IMR-90 (cell line): ENCODE results near the gene STIM1. TPM values are rescaled to one million over a fixed set of nuclear protein-coding genes. Genes with fewer than 3 reads are reported as not detected.

Experiments
- ATAC-seq: fragments of 200-7000 bp; cut with Tn5 transposase; 2 replicates; pipeline ENCODE4 v1.9.1; 2020; ENCODE audit warnings: low read depth, mild to moderate bottlenecking, moderate library complexity
- BruUV-seq: library from RNA; stranded (reverse); fragments of 400-500 nt; replicated peaks from 2 replicates; lab custom pipeline; 2021; lab: Mats Ljungman, UMichigan
- CTCF ChIA-PET: fragments of 300-600 bp; formaldehyde crosslinking; extraction: SDS; loops from one replicate; lab custom pipeline; 2021; ENCODE audit warnings: antibody characterized with exemption; lab: Yijun Ruan, JAX
- POLR2A ChIA-PET: fragments of 300-600 bp; sonication (Branson Sonifier 250); formaldehyde crosslinking; loops from one replicate; lab custom pipeline; 2022; ENCODE audit warnings: antibody characterized with exemption; ENCODE audit not compliant: unreplicated experiment; lab: Charles Lee
- DNase-seq: peaks from one replicate; pipeline ENCODE4 v3.0.0; 2013
- H2AFZ ChIP-seq: replicated peaks from 2 replicates; pipeline ENCODE3; 2013; ENCODE audit warnings: low read length, mild to moderate bottlenecking; ENCODE audit not compliant: poor library complexity
- H2AK5ac ChIP-seq: 2 replicates; pipeline ENCODE4 v1.6.1; 2013; ENCODE audit warnings: low read depth, low read length, inconsistent platforms
- H2AK9ac ChIP-seq: replicated peaks from 2 replicates; pipeline ENCODE3; 2013; ENCODE audit warnings: mild to moderate bottlenecking, low read depth, low read length, moderate library complexity; ENCODE audit not compliant: poor library complexity
- H2BK120ac ChIP-seq: 2 replicates; pipeline ENCODE4 v1.6.1; 2013; ENCODE audit warnings: low read depth, low read length, inconsistent platforms
- H2BK15ac ChIP-seq: 3 replicates; pipeline ENCODE4 v1.6.1; 2013; ENCODE audit warnings: low read depth, low read length, inconsistent platforms
- H2BK20ac ChIP-seq: 2 replicates; pipeline ENCODE4 v1.6.1; 2013; ENCODE audit warnings: low read depth, mild to moderate bottlenecking, inconsistent platforms, low read length, moderate library complexity
- H2BK5ac ChIP-seq: 2 replicates; pipeline ENCODE4 v1.6.1; 2013; ENCODE audit warnings: mild to moderate bottlenecking, low read depth, low read length, inconsistent platforms; ENCODE audit not compliant: poor library complexity, severe bottlenecking
- H3K14ac ChIP-seq: replicated peaks from 2 replicates; pipeline ENCODE4 v1.6.1; 2013; ENCODE audit warnings: low read depth, low read length, inconsistent platforms
- H3K18ac ChIP-seq: 2 replicates; pipeline ENCODE4 v1.6.1; 2013; ENCODE audit warnings: low read depth, low read length, control low read depth
- H3K23ac ChIP-seq: 2 replicates; pipeline ENCODE4 v1.6.1; 2013; ENCODE audit warnings: low read depth, low read length, inconsistent platforms
- H3K27ac ChIP-seq: 2 replicates; pipeline ENCODE4 v1.5.1; 2013; ENCODE audit warnings: mild to moderate bottlenecking, control low read depth, low read length; ENCODE audit not compliant: insufficient read depth
- H3K27me3 ChIP-seq: 2 replicates; pipeline ENCODE4 v1.6.1; 2013; ENCODE audit warnings: low read length; ENCODE audit not compliant: control insufficient read depth, insufficient read depth
- H3K36me3 ChIP-seq: 2 replicates; pipeline ENCODE4 v1.6.1; 2013; ENCODE audit warnings: low read length, mixed read lengths; ENCODE audit not compliant: control insufficient read depth, insufficient read depth
- H3K4ac ChIP-seq: 2 replicates; pipeline ENCODE4 v1.6.1; 2013; ENCODE audit warnings: low read depth, low read length, inconsistent platforms
- H3K4me1 ChIP-seq: 2 replicates; pipeline ENCODE4 v1.6.1; 2013; ENCODE audit warnings: low read length, mixed read lengths; ENCODE audit not compliant: control insufficient read depth, insufficient read depth
- H3K4me2 ChIP-seq: 2 replicates; pipeline ENCODE4 v1.6.1; 2013; ENCODE audit warnings: low read depth, mild to moderate bottlenecking, control low read depth, low read length, moderate library complexity
- H3K4me3 ChIP-seq: 2 replicates; pipeline ENCODE4 v1.5.1; 2013; ENCODE audit warnings: low read depth, mild to moderate bottlenecking, control low read depth, low read length, moderate library complexity; ENCODE audit not compliant: insufficient read depth
- H3K56ac ChIP-seq: 2 replicates; pipeline ENCODE4 v1.6.1; 2013; ENCODE audit warnings: low read length, inconsistent platforms; ENCODE audit not compliant: insufficient read depth; ENCODE audit errors: extremely low read depth
- H3K79me1 ChIP-seq, 2 experiments: 2 replicates each; pipeline ENCODE4 v1.6.1; 2013; ENCODE audit warnings: low read length in 2 of 2, inconsistent platforms in 1 of 2, low read depth in 1 of 2
- H3K9ac ChIP-seq: 2 replicates; pipeline ENCODE4 v1.6.1; 2013; ENCODE audit warnings: low read depth, low read length, control low read depth
- H3K9me1 ChIP-seq: 2 replicates; pipeline ENCODE4 v1.6.1; 2013; ENCODE audit warnings: low read length, inconsistent platforms; ENCODE audit not compliant: insufficient read depth
- H3K9me3 ChIP-seq: 2 replicates; pipeline ENCODE4 v1.6.1; 2013; ENCODE audit warnings: low read length; ENCODE audit not compliant: control insufficient read depth, insufficient read depth
- H4K20me1 ChIP-seq: 2 replicates; pipeline ENCODE4 v1.6.1; 2013; ENCODE audit warnings: low read length, inconsistent platforms; ENCODE audit not compliant: insufficient read depth
- H4K5ac ChIP-seq: 2 replicates; pipeline ENCODE4 v1.6.1; 2013; ENCODE audit warnings: mild to moderate bottlenecking, low read depth, low read length, control low read depth
- H4K8ac ChIP-seq, 2 experiments: 2 replicates each; pipeline ENCODE4 v1.6.1; 2013; ENCODE audit warnings: low read depth in 2 of 2, low read length in 2 of 2, control low read depth in 1 of 2, inconsistent platforms in 1 of 2
- H4K91ac ChIP-seq: 2 replicates; pipeline ENCODE4 v1.6.1; 2013; ENCODE audit warnings: low read depth, low read length, inconsistent platforms; ENCODE audit not compliant: insufficient read depth
- CEBPB ChIP-seq: IDR thresholded peaks from 2 replicates; pipeline ENCODE4 v1.6.1; 2012; ENCODE audit warnings: low read depth, low read length, improper control_type of control experiment
- CHD1 ChIP-seq: IDR thresholded peaks from 2 replicates; pipeline ENCODE4 v1.6.1; 2012; ENCODE audit warnings: low read depth, low read length, improper control_type of control experiment
- FOS ChIP-seq: fragments of 150-350 bp; IDR thresholded peaks from 2 replicates; pipeline ENCODE4 v1.6.1; 2016; ENCODE audit warnings: low read depth, low read length
- MAZ ChIP-seq: IDR thresholded peaks from 2 replicates; pipeline ENCODE4 v1.6.1; 2012; ENCODE audit warnings: low read depth, mild to moderate bottlenecking, low read length, improper control_type of control experiment, moderate library complexity, borderline replicate concordance
- NFE2L2 ChIP-seq: fragments of 150-350 bp; IDR thresholded peaks from 2 replicates; pipeline ENCODE4 v1.6.1; 2016; ENCODE audit warnings: low read depth, mild to moderate bottlenecking, low read length
- POLR2A ChIP-seq: IDR thresholded peaks from 2 replicates; pipeline ENCODE4 v1.6.1; 2012; ENCODE audit warnings: mild to moderate bottlenecking, low read depth, low read length
- RAD21 ChIP-seq: IDR thresholded peaks from 2 replicates; pipeline ENCODE4 v1.6.1; 2012; ENCODE audit warnings: low read length, improper control_type of control experiment
- RFX5 ChIP-seq: IDR thresholded peaks from 2 replicates; pipeline ENCODE4 v1.8.0; 2012; ENCODE audit warnings: low read depth, mild to moderate bottlenecking, low read length, moderate library complexity
- SMC3 ChIP-seq: fragments of 150-350 bp; IDR thresholded peaks from 2 replicates; pipeline ENCODE4 v1.6.1; 2016; ENCODE audit warnings: low read depth, mild to moderate bottlenecking, antibody characterized with exemption, low read length, moderate library complexity
- WGBS, 2 experiments: methylation state at CpG; one replicate each; pipeline versions ENCODE4 v1.1.5 to v1.1.7; 2013; ENCODE audit warnings: missing lambda C conversion rate in 2 of 2; ENCODE audit not compliant: insufficient read length in 1 of 2; ENCODE audit errors: extremely low coverage in 2 of 2; 5-methylcytosine and 5-hydroxymethylcytosine counted together
- dilution Hi-C: fragments of 300-500 bp; cut with HindIII; formaldehyde crosslinking; loops from one replicate; pipeline ENCODE4 v1.14.3; 2018; ENCODE audit warnings: low sequenced_read_pairs; ENCODE audit not compliant: unreplicated experiment
- in situ Hi-C: fragments of 300-500 bp; cut with MboI; formaldehyde crosslinking; loops from 3 replicates; pipeline ENCODE4 v1.14.3; 2019; ENCODE audit warnings: low sequenced_read_pairs, inconsistent platforms, mixed read lengths
- intact Hi-C: fragments of 100-400 bp; cut with micrococcal nuclease; formaldehyde crosslinking; loops from 2 replicates; pipeline ENCODE4 v1.10.0; 2022
- polyA plus RNA-seq, 3 experiments: library from polyadenylated mRNA; depleted of rRNA; stranded (reverse); fragments of >200 nt; gene quantifications; 2 replicates each; pipeline ENCODE4 v1.2.3, GENCODE V29; 2012; ENCODE audit warnings: low replicate concordance in 1 of 3
- total RNA-seq: library from RNA; depleted of rRNA; stranded (reverse); fragments of >200 nt; gene quantifications from 2 replicates; pipeline ENCODE4 v1.2.3, GENCODE V29; 2012
- TF ChIP-seq, protein P1 (sequence below): fragments of 150-350 bp; IDR thresholded peaks from 2 replicates; pipeline ENCODE4 v1.6.1; 2016; ENCODE audit warnings: low read depth, mild to moderate bottlenecking, low read length, moderate library complexity, borderline replicate concordance
- TF ChIP-seq, protein P2 (sequence below): conservative IDR thresholded peaks from 2 replicates; pipeline ENCODE4 v1.5.1; 2012; ENCODE audit warnings: mild to moderate bottlenecking, low read depth, low read length, improper control_type of control experiment

The STIM1 gene
- total and polyA plus RNA-seq, 2 of the 4 experiments (the other 2 are of a cell fraction), result 17.9 to 23.0 TPM

- TF ChIP-seq NFE2L2 (no peak), CEBPB (no peak)
Measured at GRCh38 chr11:4093519-4094347, 238.3 kb downstream of the STIM1 start (continued).

GRCh38 chr11:4094348-4095291, 239.2 kb downstream of the STIM1 start, which contains the start of gene RRM1:
Gene RRM1, plus strand, starts transcription at chr11:4094799. Its CDS starts 214 bp downstream, at chr11:4095013.
- DNase-seq (peak; percentile 95), ATAC-seq (peak; percentile 94)
- Histone ChIP-seq H4K5ac (peak within 1 kb of the TSS; percentile 87), H3K27me3 (no peaks in the 10 kb centered on the region), H3K9ac (peak within 1 kb of the TSS; percentile 89), H3K4me3 (peak within 1 kb of the TSS; percentile 80), H2BK15ac (peak within 1 kb of the TSS; percentile 79; the same call in 2 of the 3 replicates), H2AK9ac (peak within 1 kb of the TSS; percentile 94), H2BK5ac (peak within 1 kb of the TSS; percentile 99), H3K4me2 (peak within 1 kb of the TSS; percentile 90), H2AK5ac (peak within 1 kb of the TSS; percentile 97), H3K23ac (peak within 1 kb of the TSS; percentile 94), H3K79me1 (peaks cover 7 to 49% of the 10 kb centered on the region in 2 experiments), H3K14ac (peak within 1 kb of the TSS; percentile 94), H3K18ac (peak within 1 kb of the TSS; percentile 79), H2AFZ (peak within 1 kb of the TSS; percentile 100), H3K4me1 (peaks cover 9% of the 10 kb centered on the region), H3K56ac (peak within 1 kb of the TSS; percentile 91), H4K20me1 (no peaks in the 10 kb centered on the region; the same call in 1 of the 2 replicates), H2BK120ac (peak within 1 kb of the TSS; percentile 62), H3K4ac (peak within 1 kb of the TSS; percentile 91), H4K8ac (peak within 1 kb of the TSS; percentile 91 to 98), H3K9me1 (peaks cover 15% of the 10 kb centered on the region), H3K9me3 (no peaks in the 10 kb centered on the region), H3K27ac (peak within 1 kb of the TSS; percentile 88), H3K36me3 (no peaks in the 10 kb centered on the region; the same call in 1 of the 2 replicates), H2BK20ac (peak within 1 kb of the TSS; percentile 58), H4K91ac (peak within 1 kb of the TSS; percentile 85)
- POLR2A ChIA-PET, result no interaction called here
- in situ Hi-C loops, result no loop called here
- WGBS, 2 experiments, result 1% methylated on average over 31 of the region's 74 CpGs; no CpG with 5 or more reads in 1 of the 2 experiments
- CTCF ChIA-PET, result no interaction called here
- dilution Hi-C loops, result no loop called here
- intact Hi-C loops, result no loop called here
- BruUV-seq, result no TSS peak
- no peak; the same call in 1 of the 2 replicates for TF ChIP-seq FOS
- TF ChIP-seq CHD1, result no peak
- TF ChIP-seq SMC3, result no peak
- TF ChIP-seq, protein P1, sequence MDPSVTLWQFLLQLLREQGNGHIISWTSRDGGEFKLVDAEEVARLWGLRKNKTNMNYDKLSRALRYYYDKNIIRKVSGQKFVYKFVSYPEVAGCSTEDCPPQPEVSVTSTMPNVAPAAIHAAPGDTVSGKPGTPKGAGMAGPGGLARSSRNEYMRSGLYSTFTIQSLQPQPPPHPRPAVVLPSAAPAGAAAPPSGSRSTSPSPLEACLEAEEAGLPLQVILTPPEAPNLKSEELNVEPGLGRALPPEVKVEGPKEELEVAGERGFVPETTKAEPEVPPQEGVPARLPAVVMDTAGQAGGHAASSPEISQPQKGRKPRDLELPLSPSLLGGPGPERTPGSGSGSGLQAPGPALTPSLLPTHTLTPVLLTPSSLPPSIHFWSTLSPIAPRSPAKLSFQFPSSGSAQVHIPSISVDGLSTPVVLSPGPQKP, result no peak
- peak; percentile 79; the same call in 1 of the 2 replicates for TF ChIP-seq MAZ
- peak; percentile 79 for TF ChIP-seq POLR2A
- no peak for TF ChIP-seq RFX5
- no peak for TF ChIP-seq NFE2L2
- no peak for TF ChIP-seq RAD21
- TF ChIP-seq, protein P2, sequence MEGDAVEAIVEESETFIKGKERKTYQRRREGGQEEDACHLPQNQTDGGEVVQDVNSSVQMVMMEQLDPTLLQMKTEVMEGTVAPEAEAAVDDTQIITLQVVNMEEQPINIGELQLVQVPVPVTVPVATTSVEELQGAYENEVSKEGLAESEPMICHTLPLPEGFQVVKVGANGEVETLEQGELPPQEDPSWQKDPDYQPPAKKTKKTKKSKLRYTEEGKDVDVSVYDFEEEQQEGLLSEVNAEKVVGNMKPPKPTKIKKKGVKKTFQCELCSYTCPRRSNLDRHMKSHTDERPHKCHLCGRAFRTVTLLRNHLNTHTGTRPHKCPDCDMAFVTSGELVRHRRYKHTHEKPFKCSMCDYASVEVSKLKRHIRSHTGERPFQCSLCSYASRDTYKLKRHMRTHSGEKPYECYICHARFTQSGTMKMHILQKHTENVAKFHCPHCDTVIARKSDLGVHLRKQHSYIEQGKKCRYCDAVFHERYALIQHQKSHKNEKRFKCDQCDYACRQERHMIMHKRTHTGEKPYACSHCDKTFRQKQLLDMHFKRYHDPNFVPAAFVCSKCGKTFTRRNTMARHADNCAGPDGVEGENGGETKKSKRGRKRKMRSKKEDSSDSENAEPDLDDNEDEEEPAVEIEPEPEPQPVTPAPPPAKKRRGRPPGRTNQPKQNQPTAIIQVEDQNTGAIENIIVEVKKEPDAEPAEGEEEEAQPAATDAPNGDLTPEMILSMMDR, result no peak
